Activated CD4-positive, alpha-beta memory T cell treated with anti-CD3 and anti-CD28 coated beads, Interleukin-2, amount 10 ng/mL, durations not matched to agents 7 days and 5 days (primary cell): Measurements from ENCODE around the gene AIRE. TPM values are rescaled to one million over a fixed set of nuclear protein-coding genes. Genes with fewer than 3 reads are reported as not detected.
"Not testable (repeated sequence)": the region's sequence is repeated elsewhere in the genome, so short reads cannot be mapped to it uniquely, and the experiment has no call there.

Source experiments
- CTCF ChIA-PET: fragments of 350-600 bp; sonication (Branson Sonifier 250); formaldehyde crosslinking; loops from one replicate; lab custom pipeline; 2021; ENCODE audit warnings: antibody characterized with exemption, inconsistent platforms; lab: Charles Lee
- POLR2A ChIA-PET: fragments of 350-600 bp; sonication (Branson Sonifier 250); formaldehyde crosslinking; loops from one replicate; lab custom pipeline; 2021; ENCODE audit warnings: antibody characterized with exemption; lab: Charles Lee
- DNase-seq: peaks from one replicate; pipeline ENCODE4 v3.0.0-alpha.2; 2020
- H3K27ac Mint-ChIP-seq: one replicate; pipeline ENCODE4 v1.8.0; 2021; ENCODE audit warnings: mild to moderate bottlenecking, mixed read lengths
- H3K27me3 Mint-ChIP-seq: one replicate; pipeline ENCODE4 v1.8.0; 2021; ENCODE audit warnings: mixed read lengths
- H3K36me3 Mint-ChIP-seq: one replicate; pipeline ENCODE4 v1.8.0; 2021; ENCODE audit warnings: low read depth, mixed read lengths
- H3K4me1 Mint-ChIP-seq: one replicate; pipeline ENCODE4 v1.8.0; 2021; ENCODE audit warnings: mixed read lengths
- H3K4me3 Mint-ChIP-seq: one replicate; pipeline ENCODE4 v1.8.0; 2021; ENCODE audit warnings: mild to moderate bottlenecking, mixed read lengths
- H3K9me3 Mint-ChIP-seq: one replicate; pipeline ENCODE4 v1.8.0; 2021; ENCODE audit warnings: mixed read lengths
- total RNA-seq, 2 experiments: library from RNA; stranded (reverse); gene quantifications; one replicate each; pipeline ENCODE4 v1.2.3, GENCODE V29; 2021

Gene AIRE
- total RNA-seq, 2 experiments from 2014 or later = 0.48 to 0.58 TPM

DNA sequence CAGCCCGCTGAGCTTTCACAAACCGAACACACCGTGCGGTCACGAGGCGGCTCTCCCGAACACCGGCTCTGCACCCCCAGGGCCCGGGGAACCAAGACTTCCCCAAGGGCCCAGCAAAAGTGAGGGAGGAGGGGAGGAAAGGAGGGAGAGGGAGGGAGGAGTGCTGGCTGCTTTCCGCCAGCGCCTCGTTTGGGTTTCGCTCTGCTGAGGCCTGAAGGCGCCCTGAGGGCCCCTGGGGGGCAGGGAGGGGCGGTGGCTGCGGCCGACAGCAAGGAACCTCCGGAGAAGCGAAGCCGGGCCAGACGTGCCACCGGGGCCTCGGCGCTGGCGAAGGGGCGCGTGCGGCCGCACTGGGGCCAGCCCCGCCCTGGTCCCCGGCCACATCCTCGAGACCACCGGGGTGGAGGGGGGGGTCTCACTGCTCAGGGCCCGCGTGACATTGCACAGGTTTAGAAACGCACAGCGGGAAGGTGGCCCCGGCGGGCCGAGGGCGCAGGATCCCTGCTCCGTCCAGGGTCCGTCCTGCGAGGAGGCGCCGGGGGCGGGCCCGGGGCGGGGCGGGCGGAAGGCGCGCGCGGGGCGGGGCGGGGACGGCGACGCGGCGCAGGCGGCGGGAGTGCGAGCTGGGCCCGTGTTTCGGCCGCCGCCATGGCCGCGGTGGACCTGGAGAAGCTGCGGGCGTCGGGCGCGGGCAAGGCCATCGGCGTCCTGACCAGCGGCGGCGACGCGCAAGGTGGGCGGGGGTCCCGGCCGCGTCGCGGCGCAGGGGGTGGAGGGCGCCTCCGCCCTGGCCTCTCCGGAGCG, 14.0 kb downstream of the AIRE start, which contains the start of gene PFKL:
Gene PFKL (plus strand): TSS at position 596 of the 804 bp plus-strand sequence. CDS start 53 bp downstream, at position 649.
- peak within 1 kb of the TSS; percentile 83 for H3K4me3 Mint-ChIP-seq
- H3K4me1 Mint-ChIP-seq = peaks cover 60% of the 10 kb centered on the region
- POLR2A ChIA-PET = no interaction called here

DNA sequence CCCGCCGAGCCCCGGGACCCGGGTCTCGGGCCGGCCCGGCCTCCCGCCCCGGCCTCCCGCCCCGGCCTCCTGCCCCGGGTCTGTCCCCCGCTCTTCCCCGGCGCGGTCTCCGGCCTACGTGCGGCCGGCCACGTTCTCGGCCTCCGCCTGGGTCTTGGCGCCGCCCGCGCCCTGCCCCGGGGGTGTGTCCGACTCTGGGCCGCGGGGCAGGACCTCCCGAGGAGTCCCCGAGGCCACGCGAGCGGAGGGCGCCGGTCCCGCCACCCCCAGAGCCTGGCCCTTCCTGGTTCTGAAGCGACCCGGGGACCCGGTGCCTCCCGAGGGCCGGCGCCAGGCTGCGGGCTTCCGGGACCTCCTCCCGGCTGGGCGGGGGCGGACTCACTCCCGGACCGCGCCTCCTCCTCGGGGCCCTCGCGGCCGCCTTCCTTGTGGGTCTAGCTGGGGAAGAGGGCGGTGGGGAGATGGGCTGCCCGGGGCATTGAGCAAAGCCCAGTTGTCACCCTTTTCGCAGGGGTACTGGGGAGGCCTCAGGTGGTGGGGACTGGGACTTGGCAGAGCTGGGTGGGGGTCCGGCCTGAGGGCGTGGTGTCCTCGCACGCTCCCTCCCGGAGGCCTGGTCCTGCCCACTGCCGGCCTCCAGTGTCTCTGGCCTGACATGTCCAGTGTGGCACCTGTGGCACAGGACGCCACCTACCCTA, 14.7 kb downstream of the AIRE start:
- Mint-ChIP-seq H3K27me3 (no peaks in the 10 kb centered on the region), H3K27ac (peak overlapping the region; percentile 76), H3K36me3 (peaks cover 16% of the 10 kb centered on the region), H3K4me1 (peaks cover 60% of the 10 kb centered on the region), H3K9me3 (no peaks in the 10 kb centered on the region), H3K4me3 (peak overlapping the region; percentile 82)
- peak; percentile 73 for DNase-seq
- ChIA-PET POLR2A (interaction anchor here (0.7 to 0.9 kb wide), 2 partner anchors 13 to 38 kb away, joined by 3 read pairs; no protein-coding TSS in a partner anchor), CTCF (interaction anchor here (0.6 kb wide), 2 partner anchors 179 to 434 kb away, joined by 3 read pairs; no protein-coding TSS in a partner anchor)

More for the DNA sequence above, 14.0 kb downstream of the AIRE start, which contains the start of gene PFKL:
- no peaks in the 10 kb centered on the region for H3K27me3 Mint-ChIP-seq
- CTCF ChIA-PET = interaction anchor here (0.6 to 0.8 kb wide), 2 partner anchors 180 to 222 kb away, joined by 3 to 4 read pairs; no protein-coding TSS in a partner anchor
- H3K9me3 Mint-ChIP-seq = no peaks in the 10 kb centered on the region
- peaks cover 13% of the 10 kb centered on the region for H3K36me3 Mint-ChIP-seq
- DNase-seq = peak; percentile 77
- peak within 1 kb of the TSS; percentile 96 for H3K27ac Mint-ChIP-seq

- Mint-ChIP-seq H3K36me3 (peaks cover 16% of the 10 kb centered on the region), H3K4me1 (peaks cover 60% of the 10 kb centered on the region), H3K27me3 (no peaks in the 10 kb centered on the region), H3K4me3 (peak overlapping the region; percentile 82), H3K9me3 (no peaks in the 10 kb centered on the region), H3K27ac (peak overlapping the region; percentile 76)
- DNase-seq = no peak
- ChIA-PET CTCF (interaction anchor here (0.6 kb wide), 1 partner anchor 435 kb away, joined by 3 read pairs; no protein-coding TSS in a partner anchor), POLR2A (interaction anchor here (0.7 to 0.9 kb wide), 2 partner anchors 14 to 37 kb away, joined by 3 read pairs; no protein-coding TSS in a partner anchor)
Measured at GRCh38 chr21:44301141-44301540, 15.5 kb downstream of the AIRE start.

GRCh38 chr21:44301961-44302406, 16.3 kb downstream of the AIRE start:
- POLR2A ChIA-PET = no interaction called here

GRCh38 chr21:44302573-44303401, 17.1 kb downstream of the AIRE start:
- Mint-ChIP-seq H3K4me3 (peak overlapping the region; percentile 59), H3K36me3 (peaks cover 27% of the 10 kb centered on the region), H3K27ac (peak overlapping the region; percentile 54), H3K4me1 (peaks cover 55% of the 10 kb centered on the region)
- POLR2A ChIA-PET = interaction anchor here (2.1 kb wide), 1 partner anchor 13 kb away, joined by 7 read pairs; no protein-coding TSS in a partner anchor
- H3K27me3 Mint-ChIP-seq, H3K9me3 Mint-ChIP-seq, DNase-seq, CTCF ChIA-PET: not testable (repeated sequence)

More at GRCh38 chr21:44301961-44302406, 16.3 kb downstream of the AIRE start:
- no peak for DNase-seq
- CTCF ChIA-PET = no interaction called here
- Mint-ChIP-seq H3K27ac (peak overlapping the region; percentile 54), H3K4me3 (peak overlapping the region; percentile 59), H3K9me3 (no peaks in the 10 kb centered on the region), H3K4me1 (peaks cover 61% of the 10 kb centered on the region), H3K36me3 (peaks cover 21% of the 10 kb centered on the region), H3K27me3 (no peaks in the 10 kb centered on the region)

- Mint-ChIP-seq H3K27ac (peak overlapping the region; percentile 80), H3K9me3 (no peaks in the 10 kb centered on the region), H3K36me3 (peaks cover 33% of the 10 kb centered on the region), H3K4me3 (no peak overlapping the region), H3K27me3 (no peaks in the 10 kb centered on the region), H3K4me1 (peaks cover 48% of the 10 kb centered on the region)
- no peak for DNase-seq
- ChIA-PET CTCF (interaction anchor here (1.4 kb wide), 1 partner anchor 176 kb away, joined by 3 read pairs; no protein-coding TSS in a partner anchor), POLR2A (interaction anchor here (2.1 kb wide), 1 partner anchor 12 kb away, joined by 7 read pairs; no protein-coding TSS in a partner anchor)
Measured at GRCh38 chr21:44303490-44303981, 17.9 kb downstream of the AIRE start.

DNA sequence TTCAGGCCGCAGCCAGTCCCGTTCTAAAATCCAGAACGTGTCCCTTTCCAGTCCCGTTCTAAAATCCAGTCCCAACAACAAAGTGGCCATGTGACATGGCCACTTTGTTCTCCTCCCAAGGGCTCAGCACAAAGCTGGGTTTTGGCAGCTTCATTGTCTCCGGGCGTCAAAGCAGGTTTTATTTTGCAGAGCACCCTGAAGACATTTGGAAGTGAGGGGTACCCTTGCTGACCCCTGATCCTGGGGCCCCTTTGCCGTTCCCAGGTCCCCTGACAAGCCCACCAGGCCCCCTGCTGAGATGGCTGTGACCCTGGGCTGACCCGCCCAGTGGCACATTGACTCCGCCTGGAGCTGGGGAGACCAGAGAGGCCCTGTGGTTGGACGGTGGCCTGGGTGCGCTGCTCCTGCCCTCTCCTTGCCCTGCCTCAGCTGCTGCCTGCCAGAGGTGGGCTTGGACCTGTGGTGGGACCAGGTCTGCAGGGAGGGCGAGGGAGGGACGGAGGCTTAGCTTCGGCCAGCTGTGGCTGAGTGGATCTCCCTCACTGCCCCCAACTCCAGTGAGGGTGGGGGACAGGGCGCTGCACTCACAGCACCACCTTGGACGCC, 18.4 kb downstream of the AIRE start:
- H3K4me1 Mint-ChIP-seq = peaks cover 43% of the 10 kb centered on the region
- no peaks in the 10 kb centered on the region for H3K9me3 Mint-ChIP-seq
- peak overlapping the region; percentile 80 for H3K27ac Mint-ChIP-seq
- no peaks in the 10 kb centered on the region for H3K27me3 Mint-ChIP-seq
- no peak for DNase-seq
- CTCF ChIA-PET = interaction anchor here (1.4 kb wide), 1 partner anchor 176 kb away, joined by 3 read pairs; no protein-coding TSS in a partner anchor
- H3K4me3 Mint-ChIP-seq = no peak overlapping the region
- POLR2A ChIA-PET = interaction anchor here (2.1 kb wide), 1 partner anchor 11 kb away, joined by 7 read pairs; no protein-coding TSS in a partner anchor
- H3K36me3 Mint-ChIP-seq = peaks cover 33% of the 10 kb centered on the region

DNA sequence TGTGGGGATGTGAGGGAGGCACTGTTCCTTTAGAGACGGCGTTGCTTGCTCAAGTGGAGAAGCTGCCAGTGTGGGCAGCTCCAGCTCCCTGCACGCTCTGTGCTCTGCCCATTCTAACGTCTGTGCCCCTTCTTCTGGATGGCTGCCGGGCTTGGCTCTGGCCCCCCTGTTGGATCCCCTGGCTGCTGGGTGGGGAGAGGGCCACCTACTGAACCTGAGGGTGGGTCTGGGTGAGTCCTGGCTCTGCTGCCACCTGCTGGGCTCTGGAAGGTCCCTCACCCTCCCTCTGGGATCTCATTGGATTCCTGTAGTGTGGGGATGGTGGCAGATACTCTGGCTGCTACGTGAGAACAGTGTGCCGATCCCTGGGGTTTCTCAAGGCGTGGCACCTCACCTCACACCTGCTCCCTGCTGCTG, 19.2 kb downstream of the AIRE start:
- DNase-seq = peak; percentile 52
- peak overlapping the region; percentile 59 for H3K27ac Mint-ChIP-seq
- CTCF ChIA-PET = no interaction called here
- POLR2A ChIA-PET = interaction anchor here (2.1 kb wide), 1 partner anchor 11 kb away, joined by 7 read pairs; no protein-coding TSS in a partner anchor
- no peak overlapping the region for H3K4me3 Mint-ChIP-seq
- H3K27me3 Mint-ChIP-seq = no peaks in the 10 kb centered on the region
- no peaks in the 10 kb centered on the region for H3K9me3 Mint-ChIP-seq
- H3K36me3 Mint-ChIP-seq = peaks cover 36% of the 10 kb centered on the region
- peaks cover 40% of the 10 kb centered on the region for H3K4me1 Mint-ChIP-seq

DNA sequence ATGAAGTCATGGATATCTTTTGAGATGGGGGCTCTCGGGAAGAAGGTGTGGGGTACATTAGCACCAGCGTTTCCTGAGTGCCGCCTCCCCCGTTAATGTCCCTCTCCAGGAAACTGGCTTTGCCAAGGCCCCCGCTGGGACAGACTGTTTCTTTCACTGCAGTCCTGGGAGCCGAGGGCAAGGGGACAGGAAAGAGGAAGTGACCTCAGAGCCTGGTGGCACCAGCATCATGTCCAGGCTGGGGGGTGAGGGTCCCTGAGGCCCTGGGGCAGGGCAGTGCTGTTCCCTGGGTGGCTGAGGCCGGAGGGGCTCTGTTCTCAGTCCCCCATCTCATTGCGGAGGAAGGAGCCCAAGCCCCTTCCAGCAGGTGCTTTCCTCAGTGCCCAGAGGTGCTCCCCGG, 20.0 kb downstream of the AIRE start:
- H3K4me1 Mint-ChIP-seq = peaks cover 39% of the 10 kb centered on the region
- POLR2A ChIA-PET = no interaction called here
- DNase-seq = no peak
- CTCF ChIA-PET = no interaction called here
- H3K27ac Mint-ChIP-seq = no peak overlapping the region
- no peaks in the 10 kb centered on the region for H3K9me3 Mint-ChIP-seq
- no peaks in the 10 kb centered on the region for H3K27me3 Mint-ChIP-seq
- H3K4me3 Mint-ChIP-seq = no peak overlapping the region
- peaks cover 35% of the 10 kb centered on the region for H3K36me3 Mint-ChIP-seq

- Mint-ChIP-seq H3K27me3 (no peaks in the 10 kb centered on the region), H3K4me3 (no peak overlapping the region), H3K4me1 (peaks cover 25% of the 10 kb centered on the region), H3K36me3 (peaks cover 45% of the 10 kb centered on the region), H3K27ac (no peak overlapping the region), H3K9me3 (no peaks in the 10 kb centered on the region)
- ChIA-PET POLR2A (no interaction called here), CTCF (no interaction called here)
- no peak for DNase-seq
Measured at GRCh38 chr21:44306936-44307704, 21.4 kb downstream of the AIRE start.
